Keratinocyte (primary cell): ENCODE measurements around the gene LCN2. TPM values are rescaled to one million over a fixed set of nuclear protein-coding genes. Genes with fewer than 3 reads are reported as not detected.

Experiments
- DNase-seq: peaks from one replicate; pipeline ENCODE4 v3.0.0-alpha.2; 2011; ENCODE audit warnings: low read depth, missing footprints, low spot score
- FAIRE-seq: peaks from 2 replicates; lab custom pipeline; 2011; peaks lifted over from hg19 to GRCh38; lab: Jason Lieb, UNC
- H2AFZ ChIP-seq: 2 replicates; pipeline ENCODE4 v1.6.0; 2012; ENCODE audit warnings: low read length, control low read depth, inconsistent platforms; ENCODE audit not compliant: control insufficient read depth
- H3K27ac ChIP-seq: 2 replicates; pipeline ENCODE4 v1.5.1; 2011; ENCODE audit warnings: low read length; ENCODE audit not compliant: control insufficient read depth, insufficient read depth
- H3K27me3 ChIP-seq: 3 replicates; pipeline ENCODE4 v1.6.0; 2011; ENCODE audit warnings: low read length; ENCODE audit not compliant: control insufficient read depth, insufficient read depth; ENCODE audit errors: extremely low read depth
- H3K36me3 ChIP-seq, 2 experiments: 2 replicates in 1 of 2; 3 replicates in 1 of 2; pipeline ENCODE4 v1.5.1; 2011; ENCODE audit warnings: low read length in 2 of 2, mild to moderate bottlenecking in 1 of 2; ENCODE audit not compliant: control insufficient read depth in 2 of 2, insufficient read depth in 2 of 2; ENCODE audit errors: extremely low read depth in 1 of 2
- H3K4me1 ChIP-seq: 3 replicates; pipeline ENCODE4 v1.5.1; 2011; ENCODE audit warnings: low read length; ENCODE audit not compliant: control insufficient read depth, insufficient read depth; ENCODE audit errors: extremely low read depth
- H3K4me2 ChIP-seq: 3 replicates; pipeline ENCODE4 v1.6.0; 2011; ENCODE audit warnings: low read depth, low read length; ENCODE audit not compliant: control insufficient read depth, insufficient read depth; ENCODE audit errors: extremely low read depth
- H3K4me3 ChIP-seq, 3 experiments: fragments of 200-600 bp in 1 of 3; sonication (generic) in 1 of 3; 2 replicates in 2 of 3; 3 replicates in 1 of 3; pipeline ENCODE4 v1.5.1; 2011 to 2016; ENCODE audit warnings: low read length in 3 of 3, mild to moderate bottlenecking in 3 of 3, control low read depth in 2 of 3, inconsistent platforms in 1 of 3, low read depth in 1 of 3, mixed read lengths in 1 of 3, mixed run types in 1 of 3, moderate library complexity in 1 of 3; ENCODE audit not compliant: control insufficient read depth in 2 of 3, insufficient read depth in 2 of 3; ENCODE audit errors: extremely low read depth in 1 of 3
- H3K79me2 ChIP-seq: 2 replicates; pipeline ENCODE4 v1.6.0; 2012; ENCODE audit warnings: low read length; ENCODE audit not compliant: control insufficient read depth, insufficient read depth
- H3K9ac ChIP-seq: 3 replicates; pipeline ENCODE4 v1.6.0; 2011; ENCODE audit warnings: low read length; ENCODE audit not compliant: control insufficient read depth, insufficient read depth; ENCODE audit errors: extremely low read depth
- H3K9me1 ChIP-seq: 3 replicates; pipeline ENCODE4 v1.6.0; 2011; ENCODE audit warnings: low read length; ENCODE audit not compliant: control insufficient read depth, insufficient read depth; ENCODE audit errors: extremely low read depth
- H3K9me3 ChIP-seq: 2 replicates; pipeline ENCODE4 v1.5.1; 2012; ENCODE audit warnings: low read depth, low read length; ENCODE audit not compliant: control insufficient read depth
- H4K20me1 ChIP-seq: 3 replicates; pipeline ENCODE4 v1.6.0; 2011; ENCODE audit warnings: low read length; ENCODE audit not compliant: control insufficient read depth, insufficient read depth; ENCODE audit errors: extremely low read depth
- EZH2 ChIP-seq: IDR thresholded peaks from one replicate; pipeline ENCODE4 v1.6.1; 2012; ENCODE audit warnings: inconsistent platforms, mild to moderate bottlenecking, low read length, moderate library complexity
- dilution Hi-C: fragments of 300-500 bp; cut with MboI; formaldehyde crosslinking; loops from one replicate; pipeline ENCODE4 v1.7.0; 2020; ENCODE audit warnings: low sequenced_read_pairs; ENCODE audit not compliant: extremely low pct_ligation_motif_present
- polyA plus RNA-seq, 5 experiments: library from polyadenylated mRNA; depleted of rRNA in 3 of 5; stranded (reverse) in 3 of 5; stranded (forward) in 1 of 5; unstranded in 1 of 5; fragments of >200 nt; gene quantifications; 1 replicate in 1 of 5; 2 replicates in 3 of 5; 3 replicates in 1 of 5; pipeline versions ENCODE4 v1.2.1 to v1.2.3, GENCODE V29; 2011 to 2012; ENCODE audit warnings: missing spikeins in 2 of 5, low read depth in 1 of 5, low replicate concordance in 1 of 5
- TF ChIP-seq, protein P1 (sequence below), 3 experiments: IDR thresholded peaks in 1 of 3; conservative IDR thresholded peaks in 1 of 3; optimal IDR thresholded peaks in 1 of 3; 2 replicates in 2 of 3; 3 replicates in 1 of 3; pipeline versions ENCODE3 to v1.5.1; 2011; ENCODE audit warnings: low read length in 3 of 3, mild to moderate bottlenecking in 3 of 3, moderate library complexity in 2 of 3, control low read depth in 1 of 3, inconsistent platforms in 1 of 3; ENCODE audit not compliant: insufficient read depth in 2 of 3; ENCODE audit errors: extremely low read depth in 1 of 3

The LCN2 gene
- polyA plus RNA-seq, 1 donor (not counting 4 experiments of a cell fraction or from before 2014, with no cell fraction given) = 28.9 TPM

DNA sequence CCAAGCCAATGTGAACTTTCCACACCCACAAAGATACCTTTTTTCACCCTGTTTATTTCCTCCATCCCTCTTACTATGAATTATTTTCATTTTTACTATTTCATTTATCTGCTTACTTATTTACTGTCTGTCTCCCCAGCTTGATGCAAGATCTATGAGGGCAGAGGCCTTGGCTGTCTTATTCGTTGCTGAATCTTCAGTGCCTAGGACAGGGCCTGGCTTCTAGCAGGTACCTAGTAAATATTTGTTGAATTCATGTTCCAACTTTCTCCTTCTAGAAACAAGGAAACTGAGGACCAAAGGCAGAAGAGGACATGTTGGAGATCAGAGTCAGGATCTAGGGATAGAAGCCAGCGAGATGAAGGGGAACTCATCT, 53.4 kb downstream of the LCN2 start:
- H3K36me3 ChIP-seq = no peaks in the 10 kb centered on the region
- TF ChIP-seq EZH2 = no peak
- TF ChIP-seq, protein P1, sequence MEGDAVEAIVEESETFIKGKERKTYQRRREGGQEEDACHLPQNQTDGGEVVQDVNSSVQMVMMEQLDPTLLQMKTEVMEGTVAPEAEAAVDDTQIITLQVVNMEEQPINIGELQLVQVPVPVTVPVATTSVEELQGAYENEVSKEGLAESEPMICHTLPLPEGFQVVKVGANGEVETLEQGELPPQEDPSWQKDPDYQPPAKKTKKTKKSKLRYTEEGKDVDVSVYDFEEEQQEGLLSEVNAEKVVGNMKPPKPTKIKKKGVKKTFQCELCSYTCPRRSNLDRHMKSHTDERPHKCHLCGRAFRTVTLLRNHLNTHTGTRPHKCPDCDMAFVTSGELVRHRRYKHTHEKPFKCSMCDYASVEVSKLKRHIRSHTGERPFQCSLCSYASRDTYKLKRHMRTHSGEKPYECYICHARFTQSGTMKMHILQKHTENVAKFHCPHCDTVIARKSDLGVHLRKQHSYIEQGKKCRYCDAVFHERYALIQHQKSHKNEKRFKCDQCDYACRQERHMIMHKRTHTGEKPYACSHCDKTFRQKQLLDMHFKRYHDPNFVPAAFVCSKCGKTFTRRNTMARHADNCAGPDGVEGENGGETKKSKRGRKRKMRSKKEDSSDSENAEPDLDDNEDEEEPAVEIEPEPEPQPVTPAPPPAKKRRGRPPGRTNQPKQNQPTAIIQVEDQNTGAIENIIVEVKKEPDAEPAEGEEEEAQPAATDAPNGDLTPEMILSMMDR (optimal IDR thresholded peaks at IDR 0.05 in 1 of 3, IDR thresholded peaks at IDR 0.05 in 1 of 3, conservative IDR thresholded peaks at IDR 0.05 in 1 of 3; ENCODE audit: extremely low read depth in 1 of 3, insufficient read depth in 2 of 3, low read length in 3 of 3) = no peak
- DNase-seq (no peak), FAIRE-seq (no peak)
- no peak overlapping the region for H2AFZ ChIP-seq
- no peaks in the 10 kb centered on the region for H4K20me1 ChIP-seq
- no peaks in the 10 kb centered on the region for H3K79me2 ChIP-seq
- no peak overlapping the region for H3K4me3 ChIP-seq
- no peaks in the 10 kb centered on the region for H3K9me1 ChIP-seq
- no peak overlapping the region for H3K27ac ChIP-seq
- dilution Hi-C loops = no loop called here
- H3K27me3 ChIP-seq = peaks cover 17% of the 10 kb centered on the region
- no peaks in the 10 kb centered on the region for H3K9me3 ChIP-seq
- no peaks in the 10 kb centered on the region for H3K4me1 ChIP-seq
- no peak overlapping the region for H3K9ac ChIP-seq
- no peak overlapping the region for H3K4me2 ChIP-seq

Other genes starting within 250 kb of the LCN2 start
- 20.1 to 55.8 TPM (median 21.1 TPM) in 3 replicates for gene ST6GALNAC6, start 249.8 kb upstream of the LCN2 start, polyA plus RNA-seq
- 5.8 to 10.8 TPM (median 8.9 TPM) in 3 replicates for gene ST6GALNAC4, start 232.4 kb upstream of the LCN2 start, polyA plus RNA-seq
- gene PIP5KL1, start 218.7 kb upstream of the LCN2 start, polyA plus RNA-seq = 2.4 to 5.2 TPM (median 4.4 TPM) in 3 replicates
- 31.1 to 35.4 TPM (median 34.7 TPM) in 3 replicates for gene DPM2, start 211.6 kb upstream of the LCN2 start, polyA plus RNA-seq
- 3.7 to 8.6 TPM (median 7.0 TPM) in 3 replicates for gene EEIG1, start 168.5 kb upstream of the LCN2 start, polyA plus RNA-seq
- 6.3 to 7.5 TPM (median 7.4 TPM) in 3 replicates for gene NAIF1, start 82.1 kb upstream of the LCN2 start, polyA plus RNA-seq
- gene SLC25A25, start 81.2 kb upstream of the LCN2 start, polyA plus RNA-seq = 4.1 to 7.9 TPM (median 6.5 TPM) in 3 replicates
- 61.3 to 71.3 TPM (median 68.7 TPM) in 3 replicates for gene PTGES2, start 21.7 kb upstream of the LCN2 start, polyA plus RNA-seq
- 35.9 to 89.0 TPM (median 50.9 TPM) in 3 replicates for gene BBLN, start 10.8 kb downstream of the LCN2 start, polyA plus RNA-seq
- gene CIZ1, start 42.1 kb downstream of the LCN2 start, polyA plus RNA-seq = 23.5 to 30.9 TPM (median 28.1 TPM) in 3 replicates
- gene DNM1, start 53.9 kb downstream of the LCN2 start, polyA plus RNA-seq = 0.25 to 0.34 TPM (median 0.31 TPM) in 3 replicates
- gene GOLGA2, start 126.6 kb downstream of the LCN2 start, polyA plus RNA-seq = 31.9 to 48.8 TPM (median 41.6 TPM) in 3 replicates
- 35.9 to 39.4 TPM (median 38.4 TPM) in 3 replicates for gene SWI5, start 126.8 kb downstream of the LCN2 start, polyA plus RNA-seq
- gene TRUB2, start 173.0 kb downstream of the LCN2 start, polyA plus RNA-seq = 15.5 to 25.8 TPM (median 17.2 TPM) in 3 replicates
- 32.6 to 39.8 TPM (median 33.4 TPM) in 3 replicates for gene COQ4, start 173.4 kb downstream of the LCN2 start, polyA plus RNA-seq
- 17.3 to 30.2 TPM (median 21.4 TPM) in 3 replicates for gene SLC27A4, start 191.1 kb downstream of the LCN2 start, polyA plus RNA-seq
- 29.1 to 32.4 TPM (median 31.1 TPM) in 3 replicates for gene URM1, start 221.9 kb downstream of the LCN2 start, polyA plus RNA-seq